ENCODE results near the gene CLCNKA.
"Not testable (repeated sequence)": the region's sequence is repeated elsewhere in the genome, so short reads cannot be mapped to it uniquely, and the experiment has no call there.

The CLCNKA gene

DNA sequence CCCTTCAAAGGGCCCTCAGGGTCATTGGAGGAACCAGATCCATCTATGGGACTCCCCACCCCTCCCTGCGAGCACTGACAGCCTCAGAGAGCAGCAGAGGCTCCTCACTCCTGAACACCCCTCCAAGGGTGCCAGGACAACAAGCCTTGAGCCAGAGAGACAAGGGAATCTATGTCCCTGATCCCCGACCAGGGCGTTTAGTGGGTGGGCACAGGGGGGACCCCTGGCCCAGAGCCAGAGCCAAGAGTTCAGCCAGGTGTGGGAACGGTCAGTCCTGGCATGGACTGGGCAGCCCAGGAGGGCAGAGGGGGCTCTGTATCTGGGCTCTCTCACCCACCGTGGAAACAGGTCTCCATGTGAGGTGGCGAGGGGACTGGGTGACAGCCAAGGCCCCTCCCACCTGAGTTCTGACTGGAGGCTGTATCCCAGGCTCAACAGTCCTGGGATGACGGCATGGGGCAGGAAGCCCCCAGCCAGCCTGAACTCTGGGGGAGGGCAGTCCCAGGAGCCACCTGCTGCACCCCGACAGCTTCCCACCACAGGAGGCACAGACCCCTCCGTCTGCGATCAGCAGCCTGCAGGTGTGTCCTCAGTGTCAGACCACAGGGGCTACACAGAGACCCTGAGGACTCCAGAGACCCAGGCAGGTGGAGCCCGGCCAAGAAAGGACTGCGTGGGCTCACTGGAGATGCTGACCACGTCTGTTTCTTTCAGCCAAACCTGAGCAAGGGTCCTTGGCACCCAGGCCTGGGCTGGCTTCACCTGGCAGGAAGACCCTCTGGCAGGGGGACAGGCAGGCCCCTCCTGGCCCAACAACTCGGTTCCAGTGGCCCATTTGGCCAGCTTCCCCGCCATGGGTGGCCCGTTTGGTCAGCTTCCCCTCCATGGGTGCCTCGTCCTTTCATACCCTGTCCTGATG is 29.0 kb upstream of the CLCNKA start:
- ATAC-seq (no peak), DNase-seq (ENCODE audit: low spot score in 2 of 2) (no peak)
- Mint-ChIP-seq H3K9me3 (no peaks in the 10 kb centered on the region), H3K27ac (peak overlapping the region; percentile 76), H3K4me3 (no peak overlapping the region), H3K4me1 (peaks cover 6% of the 10 kb centered on the region), H3K36me3 (no peaks in the 10 kb centered on the region)

DNA sequence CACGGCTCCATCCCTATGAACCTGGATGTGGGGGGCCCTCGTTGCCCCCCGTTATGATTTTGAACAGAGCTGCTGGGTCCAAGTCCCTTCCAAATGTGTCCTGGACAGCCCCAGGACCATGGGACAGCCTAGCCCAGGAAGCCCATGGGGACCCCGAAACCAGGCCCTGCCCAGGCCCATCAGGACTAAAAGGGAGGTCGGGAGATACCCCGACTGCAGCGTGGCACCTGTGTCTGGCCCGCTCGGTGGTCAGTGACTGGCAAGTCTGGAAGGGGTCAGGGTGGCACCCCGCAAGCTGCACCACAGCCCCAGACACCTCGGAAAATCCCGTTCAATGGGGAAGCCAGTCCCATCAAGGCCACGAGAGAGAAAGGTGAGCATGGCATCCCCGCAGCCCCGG is 28.2 kb upstream of the CLCNKA start:
- no peak for DNase-seq (ENCODE audit: low spot score in 2 of 2)
- Mint-ChIP-seq H3K36me3 (no peaks in the 10 kb centered on the region), H3K4me1 (peaks cover 6% of the 10 kb centered on the region), H3K9me3 (no peaks in the 10 kb centered on the region), H3K27ac (no peak overlapping the region), H3K4me3 (no peak overlapping the region)
- ATAC-seq, result no peak

DNA sequence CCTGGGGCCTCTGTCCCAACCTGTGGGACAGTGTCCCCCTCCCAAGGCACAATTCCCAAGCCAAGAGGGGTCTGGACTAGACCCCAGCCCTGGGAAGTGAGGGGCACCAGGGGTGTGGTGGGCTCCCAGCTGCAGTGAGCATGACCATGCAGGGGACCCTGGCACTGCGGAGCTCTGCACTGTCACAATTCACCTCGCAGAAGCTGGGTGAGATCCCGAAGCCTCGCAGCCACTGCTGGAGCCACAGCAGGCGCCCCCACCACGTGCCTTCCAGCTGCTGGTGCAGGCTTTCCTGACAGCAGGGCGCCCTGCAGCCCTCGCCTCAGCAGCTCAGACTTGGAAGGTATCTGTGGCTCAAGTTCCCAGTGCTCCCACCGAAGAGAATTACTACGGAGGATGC is 27.8 kb upstream of the CLCNKA start:
- ATAC-seq, result no peak
- peaks cover 6% of the 10 kb centered on the region for H3K4me1 Mint-ChIP-seq
- H3K9me3 Mint-ChIP-seq, result no peaks in the 10 kb centered on the region
- no peak overlapping the region for H3K4me3 Mint-ChIP-seq
- no peaks in the 10 kb centered on the region for H3K36me3 Mint-ChIP-seq
- H3K27ac Mint-ChIP-seq, result no peak overlapping the region
- DNase-seq (ENCODE audit: low spot score in 2 of 2), result no peak

DNA sequence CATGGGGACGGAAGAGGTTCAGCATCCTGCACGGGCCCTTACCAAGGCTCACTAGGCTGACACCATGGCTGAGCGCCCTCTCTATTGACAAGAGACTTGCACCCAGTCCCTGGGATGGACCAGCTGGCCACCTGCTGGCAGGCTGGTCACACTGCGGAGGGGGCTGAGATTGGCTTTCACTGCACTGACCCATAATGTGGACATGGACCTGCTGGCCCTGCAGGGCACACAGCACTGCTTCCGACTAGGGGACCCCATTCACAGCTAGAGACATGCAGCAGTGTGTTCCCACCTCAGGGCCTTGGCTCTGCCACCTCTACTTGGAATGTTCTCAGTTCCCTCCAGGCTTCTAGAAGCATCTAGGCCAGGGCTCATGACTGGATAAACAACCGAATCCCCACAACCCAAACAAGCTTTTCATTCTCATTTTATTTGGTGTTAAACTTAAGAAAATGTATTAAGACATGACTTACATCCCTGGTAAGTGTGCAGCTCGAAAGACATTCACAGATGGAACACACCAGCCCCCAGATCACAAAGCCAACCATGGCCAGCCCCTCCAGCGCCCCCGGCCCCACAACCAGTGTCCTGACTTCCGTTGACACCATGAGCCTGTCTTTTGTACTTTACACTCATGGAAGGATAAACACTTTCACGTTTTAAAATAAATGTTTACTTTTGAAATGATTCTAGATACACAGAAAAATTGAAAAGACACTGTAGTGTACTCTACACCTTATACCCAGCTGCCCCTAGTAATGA is 27.1 kb upstream of the CLCNKA start:
- DNase-seq (ENCODE audit: low spot score in 2 of 2) (peak; percentile 51 to 71), ATAC-seq (peak; percentile 81)
- H3K9me3 Mint-ChIP-seq, result no peaks in the 10 kb centered on the region
- no peak overlapping the region for H3K4me3 Mint-ChIP-seq
- no peak overlapping the region for H3K27ac Mint-ChIP-seq
- H3K4me1 Mint-ChIP-seq, result peaks cover 6% of the 10 kb centered on the region
- no peaks in the 10 kb centered on the region for H3K36me3 Mint-ChIP-seq

DNA sequence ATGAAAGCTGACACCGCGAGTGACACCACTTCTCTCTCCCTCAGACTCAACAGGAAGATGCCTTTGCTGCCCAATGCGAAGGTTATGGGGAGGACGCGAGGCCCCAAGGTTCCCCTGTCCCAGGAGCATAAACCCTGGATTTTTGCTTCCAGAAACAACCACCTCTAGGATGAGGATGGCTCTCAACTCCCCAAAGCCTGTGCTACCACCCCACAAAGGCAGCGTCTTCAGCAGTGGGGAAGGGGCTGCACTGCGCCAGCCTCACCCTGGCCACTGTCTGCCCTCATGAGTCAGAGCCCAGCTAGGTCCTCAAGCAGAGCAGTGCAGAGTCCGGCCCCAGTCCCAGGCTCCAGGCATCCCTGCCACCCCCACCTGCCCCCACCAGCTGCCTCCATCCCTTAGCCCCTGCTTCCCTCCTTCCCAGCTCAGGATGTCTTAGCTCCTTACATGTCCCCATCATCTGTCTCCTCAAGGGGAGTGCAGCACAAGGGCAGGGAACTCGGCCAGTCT is 24.7 kb upstream of the CLCNKA start:
- Mint-ChIP-seq H3K9me3 (no peaks in the 10 kb centered on the region), H3K4me1 (peaks cover 6% of the 10 kb centered on the region), H3K27ac (peak overlapping the region; percentile 6), H3K4me3 (no peak overlapping the region), H3K36me3 (no peaks in the 10 kb centered on the region)
- DNase-seq (ENCODE audit: low spot score in 2 of 2) (no peak), ATAC-seq (no peak)

DNA sequence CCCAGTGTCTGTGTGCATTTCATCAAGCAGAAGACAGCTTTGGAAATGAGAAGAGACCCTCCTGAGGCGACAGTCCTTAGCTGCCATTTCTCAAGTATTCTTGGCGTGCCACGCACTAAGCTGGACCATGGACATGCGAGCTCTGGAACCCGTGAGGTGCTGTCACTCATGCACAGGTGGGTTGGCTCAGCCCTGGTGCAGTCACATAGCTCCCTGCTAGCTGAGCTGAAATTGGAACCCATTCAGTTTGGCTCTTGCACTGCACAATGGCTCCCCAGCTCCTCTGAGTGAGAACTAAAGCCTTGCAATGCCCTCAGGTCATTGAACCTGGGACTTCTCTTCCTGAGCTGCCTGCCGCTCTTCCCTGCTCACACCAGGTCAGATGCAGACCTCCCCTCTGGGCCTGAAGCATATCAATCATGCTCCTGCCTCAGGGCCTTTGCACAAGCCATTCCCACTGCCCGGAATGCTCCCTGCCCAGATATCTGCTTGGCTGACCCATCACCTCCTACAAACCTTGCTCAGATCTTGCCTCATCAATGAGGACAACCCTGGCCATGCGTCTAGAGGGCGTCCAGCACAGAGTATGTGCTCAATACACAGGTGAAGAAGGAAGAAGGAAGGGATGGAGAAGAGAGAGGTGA is 24.1 kb upstream of the CLCNKA start:
- ATAC-seq, result no peak
- no peaks in the 10 kb centered on the region for H3K36me3 Mint-ChIP-seq
- DNase-seq (ENCODE audit: low spot score in 2 of 2), result no peak
- H3K9me3 Mint-ChIP-seq, result no peaks in the 10 kb centered on the region
- peaks cover 6% of the 10 kb centered on the region for H3K4me1 Mint-ChIP-seq
- peak overlapping the region; percentile 6 for H3K27ac Mint-ChIP-seq
- H3K4me3 Mint-ChIP-seq, result no peak overlapping the region

DNA sequence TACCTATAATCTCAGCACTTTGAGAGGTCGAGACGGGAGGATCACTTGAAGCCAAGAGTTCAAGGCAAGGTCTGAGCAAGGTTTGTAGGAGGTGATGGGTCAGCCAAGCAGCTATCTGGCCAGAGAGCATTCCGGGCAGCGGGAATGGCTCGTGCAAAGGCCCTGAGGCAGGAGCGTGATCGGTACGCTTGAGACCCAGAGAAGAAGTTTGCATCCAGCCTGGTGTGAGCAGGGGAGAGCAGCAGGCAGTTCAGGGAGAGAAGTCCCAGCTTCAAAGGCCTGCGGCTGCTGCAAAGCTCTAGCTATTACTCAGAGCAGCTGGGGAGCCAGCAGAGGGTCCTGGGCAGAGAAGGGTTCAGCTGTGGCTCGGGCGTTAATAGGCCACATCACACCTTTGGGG is 22.9 kb upstream of the CLCNKA start:
- DNase-seq (ENCODE audit: low spot score in 2 of 2), result no peak
- peak overlapping the region; percentile 49 for H3K27ac Mint-ChIP-seq
- no peak for ATAC-seq
- peaks cover 6% of the 10 kb centered on the region for H3K4me1 Mint-ChIP-seq
- no peaks in the 10 kb centered on the region for H3K9me3 Mint-ChIP-seq
- H3K4me3 Mint-ChIP-seq, result no peak overlapping the region
- H3K36me3 Mint-ChIP-seq, result no peaks in the 10 kb centered on the region

DNA sequence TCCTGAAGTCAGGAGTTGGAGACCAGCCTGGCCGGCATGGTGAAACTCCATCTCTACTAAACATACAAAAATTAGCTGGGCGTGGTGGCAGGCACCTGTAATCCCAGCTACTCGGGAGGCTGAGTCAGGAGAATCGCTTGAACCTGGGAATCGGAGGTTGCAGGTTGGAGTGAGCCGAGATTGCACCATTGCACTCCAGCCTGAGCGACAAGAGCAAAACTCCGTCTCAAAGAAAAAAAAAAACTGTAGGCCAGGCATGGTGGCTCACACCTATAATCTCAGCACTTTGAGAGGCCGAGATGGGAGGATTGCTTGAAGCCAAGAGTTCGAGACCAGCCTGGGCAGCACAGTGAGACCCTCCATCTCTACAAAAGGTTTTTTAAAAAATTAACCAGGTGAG is 20.6 kb upstream of the CLCNKA start:
- not testable (repeated sequence) for H3K27ac Mint-ChIP-seq; DNase-seq (ENCODE audit: low spot score in 2 of 2); H3K4me3 Mint-ChIP-seq; H3K9me3 Mint-ChIP-seq; H3K4me1 Mint-ChIP-seq; H3K36me3 Mint-ChIP-seq; ATAC-seq

DNA sequence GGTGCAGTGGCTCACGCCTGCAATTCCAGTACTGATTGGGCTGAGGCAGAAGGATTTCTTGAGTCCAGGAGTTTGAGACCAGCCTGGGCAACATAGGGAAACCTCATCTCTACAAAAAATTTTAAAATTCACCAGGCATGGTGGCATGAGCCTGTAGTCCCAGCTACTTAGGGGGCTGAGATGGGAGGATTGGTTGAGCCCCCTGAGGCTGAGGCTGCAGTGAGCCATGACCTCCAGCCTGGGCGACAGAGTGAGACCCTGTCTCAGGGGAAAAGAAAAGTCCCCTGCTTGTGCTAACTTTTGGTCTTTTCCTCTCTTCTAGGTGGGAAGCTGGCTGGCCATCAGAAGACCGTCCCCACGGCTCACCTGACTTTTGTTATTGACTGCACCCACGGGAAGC is 16.2 kb upstream of the CLCNKA start:
- no peak overlapping the region for H3K27ac Mint-ChIP-seq
- no peaks in the 10 kb centered on the region for H3K9me3 Mint-ChIP-seq
- H3K4me3 Mint-ChIP-seq, result no peak overlapping the region
- H3K36me3 Mint-ChIP-seq, result no peaks in the 10 kb centered on the region
- ATAC-seq (no peak), DNase-seq (ENCODE audit: low spot score in 2 of 2) (no peak)
- peaks cover 18% of the 10 kb centered on the region for H3K4me1 Mint-ChIP-seq

DNA sequence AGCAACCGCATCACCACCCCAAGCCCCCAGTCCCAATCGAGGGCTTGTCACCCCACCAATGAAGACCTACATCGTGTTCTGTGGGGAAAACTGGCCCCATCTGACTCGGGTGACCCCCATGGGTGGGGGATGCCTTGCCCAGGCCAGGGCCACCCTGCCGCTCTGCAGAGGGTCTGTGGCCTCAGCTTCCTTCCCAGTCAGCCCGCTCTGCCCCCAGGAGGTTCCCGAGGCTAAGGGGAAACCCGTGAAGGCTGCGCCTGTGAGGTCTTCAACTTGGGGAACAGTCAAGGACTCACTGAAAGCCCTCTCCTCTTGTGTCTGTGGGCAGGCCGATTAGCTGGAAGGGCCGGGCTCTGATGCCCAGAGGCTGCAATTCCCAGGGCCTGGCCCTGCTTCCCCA is 15.8 kb upstream of the CLCNKA start:
- Mint-ChIP-seq H3K36me3 (no peaks in the 10 kb centered on the region), H3K9me3 (no peaks in the 10 kb centered on the region), H3K27ac (no peak overlapping the region), H3K4me1 (peaks cover 18% of the 10 kb centered on the region), H3K4me3 (no peak overlapping the region)
- DNase-seq (ENCODE audit: low spot score in 2 of 2) (no peak), ATAC-seq (no peak)

DNA sequence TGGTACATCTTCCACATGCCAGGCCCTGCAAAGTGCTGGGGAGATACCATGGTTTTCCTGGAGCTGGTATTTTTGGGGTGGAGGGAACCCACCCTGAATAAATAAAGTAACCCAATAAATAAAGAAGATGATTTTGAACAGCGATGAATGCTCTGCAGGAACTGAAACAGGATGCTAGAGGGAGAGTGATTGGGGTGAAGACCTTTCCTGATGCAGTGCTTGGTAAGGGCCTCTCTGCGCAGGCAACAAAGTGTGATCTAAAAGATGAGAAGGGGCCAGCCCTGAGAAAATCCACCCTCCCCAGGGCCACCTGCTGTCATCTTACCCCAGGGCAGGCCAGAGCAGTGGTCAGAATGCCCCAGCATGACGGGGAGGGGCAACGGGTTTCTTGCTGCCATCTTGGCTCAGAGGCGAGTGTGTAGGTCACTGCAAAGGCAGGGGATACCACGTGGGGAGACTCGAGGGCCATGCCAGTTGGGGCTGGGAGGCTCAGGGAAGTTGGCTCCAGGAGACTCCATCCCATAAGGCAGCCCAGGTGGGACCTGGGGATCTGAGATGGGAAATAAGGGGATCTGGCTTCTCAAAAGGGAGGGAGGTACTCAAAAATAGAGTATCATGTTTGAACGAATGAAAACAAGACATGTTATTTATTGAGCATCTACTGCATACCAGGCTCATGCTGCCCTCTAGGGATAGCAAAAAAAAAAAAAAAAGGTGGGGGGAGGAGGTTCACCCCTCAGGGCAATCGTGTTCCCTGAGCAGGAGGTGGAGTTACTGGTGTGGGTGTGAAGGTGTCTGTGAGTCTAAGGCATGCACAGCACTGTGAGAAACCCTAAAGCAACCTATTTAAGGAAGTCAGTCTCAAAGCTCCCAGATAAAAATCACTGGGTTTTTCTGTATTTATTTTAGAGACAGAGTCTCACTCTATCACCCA is 15.0 kb upstream of the CLCNKA start:
- no peaks in the 10 kb centered on the region for H3K36me3 Mint-ChIP-seq
- H3K27ac Mint-ChIP-seq, result peak overlapping the region; percentile 50
- no peak for DNase-seq (ENCODE audit: low spot score in 2 of 2)
- peaks cover 18% of the 10 kb centered on the region for H3K4me1 Mint-ChIP-seq
- H3K4me3 Mint-ChIP-seq, result no peak overlapping the region
- peak; percentile 84 for ATAC-seq
- no peaks in the 10 kb centered on the region for H3K9me3 Mint-ChIP-seq

DNA sequence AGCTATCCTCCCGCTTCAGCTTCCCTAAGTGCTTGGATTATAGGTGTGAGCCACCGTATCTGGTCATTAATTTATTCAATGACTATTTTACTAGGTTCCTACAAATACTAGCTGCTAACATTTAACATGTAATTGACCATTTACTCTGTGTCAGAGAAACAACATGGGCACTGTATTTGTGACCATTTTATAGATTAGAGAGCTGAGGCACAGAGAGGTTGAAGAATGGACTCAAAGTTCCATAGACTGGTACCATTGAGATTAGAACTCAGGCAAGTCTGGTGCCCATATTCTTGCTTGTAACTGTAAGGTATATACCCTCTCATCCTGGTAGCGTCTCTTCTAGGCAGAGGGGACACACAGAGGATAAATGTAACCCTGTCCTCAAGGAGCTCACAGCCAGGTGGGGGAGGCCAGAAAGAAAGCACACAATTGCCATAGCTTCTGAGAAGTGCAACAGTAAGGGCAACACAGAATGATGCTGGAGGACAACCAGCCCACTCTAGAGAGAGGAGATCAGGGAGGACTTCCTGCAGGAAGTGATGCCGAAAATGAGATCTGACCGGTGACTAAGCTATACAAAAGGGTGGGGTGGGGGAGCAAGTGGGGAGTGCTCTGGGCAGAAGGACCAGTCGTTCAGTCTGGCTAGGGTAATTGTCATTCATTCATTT is 14.0 kb upstream of the CLCNKA start:
- Mint-ChIP-seq H3K4me1 (peaks cover 23% of the 10 kb centered on the region), H3K4me3 (no peak overlapping the region), H3K27ac (no peak overlapping the region), H3K36me3 (no peaks in the 10 kb centered on the region), H3K9me3 (no peaks in the 10 kb centered on the region)
- no peak for DNase-seq (ENCODE audit: low spot score in 2 of 2)
- ATAC-seq, result no peak

DNA sequence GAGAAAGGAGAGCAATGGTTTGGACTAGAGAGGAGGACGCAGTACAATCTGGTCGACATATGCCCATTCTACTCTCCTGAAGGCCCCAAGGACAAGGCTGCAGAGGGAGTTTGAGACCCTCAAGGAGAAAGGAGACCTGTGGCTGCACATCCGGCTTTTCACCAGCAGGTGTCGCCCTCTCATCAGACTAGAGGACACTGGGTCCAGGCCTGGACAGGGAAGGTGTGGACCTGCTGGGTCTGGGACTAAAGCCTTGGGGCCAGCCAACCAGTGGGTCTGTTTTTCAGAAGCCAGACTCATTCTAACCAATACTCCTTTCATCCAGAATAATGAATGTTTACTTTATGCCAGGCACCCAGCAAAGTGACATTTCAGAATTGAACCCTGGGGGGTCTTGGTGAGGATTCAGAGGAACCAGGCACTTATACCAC is 12.8 kb upstream of the CLCNKA start:
- DNase-seq (ENCODE audit: low spot score in 2 of 2) (peak; percentile 67 to 89), ATAC-seq (peak; percentile 58)
- Mint-ChIP-seq H3K4me1 (peaks cover 29% of the 10 kb centered on the region), H3K4me3 (no peak overlapping the region), H3K36me3 (no peaks in the 10 kb centered on the region), H3K9me3 (no peaks in the 10 kb centered on the region), H3K27ac (no peak overlapping the region)

DNA sequence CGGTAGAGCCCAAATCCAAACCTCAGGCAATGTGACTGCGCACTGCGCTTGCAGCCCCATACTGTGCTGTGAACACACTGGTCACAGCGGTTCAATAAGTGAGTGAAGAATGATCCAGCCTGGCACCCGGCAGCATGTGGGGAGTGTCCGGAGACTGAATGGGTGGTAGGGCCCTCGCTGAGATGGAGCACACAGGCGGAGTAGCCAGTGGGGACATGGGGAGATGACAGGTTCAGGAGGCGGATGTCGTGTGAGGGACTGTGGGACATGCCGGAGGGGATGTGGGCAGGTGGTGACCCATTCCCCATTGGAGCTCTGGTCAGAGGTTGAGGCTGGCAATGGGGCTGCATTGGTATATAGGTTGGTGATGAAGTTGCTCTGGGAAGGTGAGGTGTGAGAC is 12.2 kb upstream of the CLCNKA start:
- Mint-ChIP-seq H3K36me3 (no peaks in the 10 kb centered on the region), H3K9me3 (no peaks in the 10 kb centered on the region), H3K4me3 (no peak overlapping the region), H3K27ac (no peak overlapping the region), H3K4me1 (peaks cover 29% of the 10 kb centered on the region)
- DNase-seq (ENCODE audit: low spot score in 2 of 2), result no peak
- ATAC-seq, result no peak

All from stimulated activated effector memory CD8-positive, alpha-beta T cell treated with anti-CD3 and anti-CD28 coated beads, Interleukin-12 subunit alpha, Interleukin-12 subunit beta, amount 100 ng/mL, for 72 hours (primary cell).